NOMO-1 (cell line): ENCODE data around the gene WASL.
"Not testable (repeated sequence)": the region's sequence is repeated elsewhere in the genome, so short reads cannot be mapped to it uniquely, and the experiment has no call there.

Source experiments
- DNase-seq, 2 experiments: peaks; one replicate each; lab custom pipeline; 2025; ENCODE audit not compliant: unreplicated experiment in 2 of 2; lab: John Stamatoyannopoulos, UW

The WASL gene

GRCh38 chr7:123635551-123636359 is 113.0 kb downstream of the WASL start:
- no peak for DNase-seq

- DNase-seq = not testable (repeated sequence)
Measured at GRCh38 chr7:123634011-123634573, 114.7 kb downstream of the WASL start.

GRCh38 chr7:123633553-123633952 is 115.2 kb downstream of the WASL start:
- DNase-seq = no peak

GRCh38 chr7:123632808-123633207 is 116.0 kb downstream of the WASL start:
- no peak for DNase-seq
